ENCODE results near the gene CSMD2.

The CSMD2 gene

DNA sequence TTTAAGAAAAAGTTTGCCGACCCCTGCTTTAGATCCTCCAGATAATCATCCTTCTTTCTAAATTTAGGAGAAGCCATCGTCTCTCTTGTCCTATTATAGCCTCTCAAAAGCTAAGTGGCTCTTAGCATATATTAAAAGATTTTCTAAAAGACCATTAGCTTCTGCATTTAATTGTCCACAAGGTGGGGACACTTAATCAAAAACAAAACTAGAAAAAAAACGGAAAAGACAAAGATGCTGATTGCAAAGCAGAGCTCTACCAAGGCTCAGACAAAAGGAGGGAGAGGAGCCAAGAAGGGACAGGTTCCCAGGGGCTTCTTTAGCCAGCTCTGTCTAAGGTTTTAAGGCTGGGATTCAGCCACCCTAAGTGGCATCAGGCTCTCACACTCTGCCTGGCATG lies 429.4 kb downstream of the CSMD2 start:
- no peak for DNase-seq

DNA sequence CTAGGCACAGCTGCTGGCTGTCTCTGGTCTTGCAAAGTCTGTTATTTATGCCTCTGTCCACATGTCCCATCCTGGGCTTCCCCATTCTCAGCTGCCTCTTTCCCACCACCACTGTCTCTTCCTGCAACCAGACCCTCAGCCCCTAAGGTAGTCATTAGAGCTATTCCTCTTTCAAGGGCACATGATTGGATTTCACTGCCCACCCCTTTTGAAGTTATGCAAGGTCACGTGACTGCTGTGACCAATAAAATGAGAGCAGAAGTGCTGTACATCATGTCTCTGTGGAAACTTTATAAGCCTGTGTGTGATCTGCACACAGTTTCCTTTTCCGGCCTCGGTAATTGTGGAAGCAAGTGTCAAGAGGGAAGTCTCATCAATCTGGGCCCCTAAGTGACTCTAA lies 437.7 kb downstream of the CSMD2 start:
- DNase-seq = no peak

- no peak for DNase-seq
Observed at GRCh38 chr1:33726274-33726804, 438.7 kb downstream of the CSMD2 start.

- DNase-seq = no peak
Observed at GRCh38 chr1:33725556-33726160, 439.4 kb downstream of the CSMD2 start.

- no peak for DNase-seq
Observed at GRCh38 chr1:33725037-33725436, 440.0 kb downstream of the CSMD2 start.

DNA sequence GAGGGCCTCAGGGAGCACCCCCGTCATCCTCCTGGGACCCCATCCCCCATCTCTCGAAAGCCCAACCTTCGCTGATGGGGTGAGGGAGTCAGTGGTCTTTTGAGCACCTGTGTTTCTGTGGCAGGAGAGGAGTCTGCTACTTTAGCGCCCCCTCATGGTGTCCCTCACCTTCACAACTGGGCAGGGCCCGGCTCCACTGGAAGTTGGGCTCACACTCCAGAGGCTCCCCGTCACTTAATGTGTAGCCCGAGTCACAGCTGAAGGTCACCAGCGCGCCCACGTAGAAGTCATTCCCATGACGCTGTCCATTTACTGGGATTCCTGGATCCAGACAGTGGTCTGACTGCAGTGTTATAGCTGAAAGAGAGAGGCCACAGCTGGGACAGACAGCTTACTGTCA lies 440.7 kb downstream of the CSMD2 start:
- DNase-seq = no peak

DNA sequence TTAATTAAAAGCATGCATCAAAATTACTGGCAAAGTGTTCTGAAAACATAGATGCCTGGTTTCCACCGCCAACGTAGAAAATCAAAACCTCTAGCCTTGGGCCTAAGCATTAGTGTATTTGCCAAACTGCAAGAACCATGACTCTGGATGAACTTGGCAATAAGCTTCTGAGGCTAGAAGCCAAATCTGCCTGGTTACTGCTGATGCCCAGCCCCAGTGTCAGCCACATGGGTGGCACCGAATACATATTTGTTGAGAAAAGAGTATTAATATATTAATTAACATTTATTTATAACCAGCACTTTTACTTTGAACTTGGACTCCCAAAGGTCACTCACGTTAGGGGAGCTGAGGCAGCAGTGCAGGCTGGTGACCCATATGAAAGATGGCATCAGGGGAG lies 441.8 kb downstream of the CSMD2 start:
- no peak for DNase-seq

DNA sequence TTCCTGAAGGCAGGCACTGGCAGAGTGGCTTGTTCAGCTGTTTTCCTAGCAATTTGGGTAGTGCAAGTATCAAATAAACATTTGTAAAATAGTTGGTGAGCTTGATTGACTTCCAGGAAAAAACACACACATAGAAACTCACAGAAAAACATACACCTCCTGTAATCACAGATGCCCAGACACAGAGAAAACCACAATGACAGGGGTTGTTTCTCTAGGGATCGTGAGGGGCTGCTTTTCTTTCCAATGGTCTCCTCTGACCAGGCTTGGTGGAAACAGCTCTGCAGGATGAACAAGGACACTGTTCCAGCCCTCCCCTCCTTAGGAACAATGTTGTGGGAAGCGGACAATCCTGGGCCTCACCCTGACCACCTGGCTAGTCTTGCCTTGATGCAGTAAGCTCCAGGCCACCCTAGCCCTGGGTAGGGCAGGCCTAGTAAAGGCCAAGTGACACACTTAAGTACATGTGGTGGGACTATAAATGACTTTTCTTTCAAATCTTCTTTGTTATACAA lies 443.7 kb downstream of the CSMD2 start:
- no peak for DNase-seq

GRCh38 chr1:33719771-33720670 lies 445.0 kb downstream of the CSMD2 start:
- no peak for DNase-seq

- no peak for DNase-seq
Observed at GRCh38 chr1:33719326-33719725, 445.7 kb downstream of the CSMD2 start.

DNA sequence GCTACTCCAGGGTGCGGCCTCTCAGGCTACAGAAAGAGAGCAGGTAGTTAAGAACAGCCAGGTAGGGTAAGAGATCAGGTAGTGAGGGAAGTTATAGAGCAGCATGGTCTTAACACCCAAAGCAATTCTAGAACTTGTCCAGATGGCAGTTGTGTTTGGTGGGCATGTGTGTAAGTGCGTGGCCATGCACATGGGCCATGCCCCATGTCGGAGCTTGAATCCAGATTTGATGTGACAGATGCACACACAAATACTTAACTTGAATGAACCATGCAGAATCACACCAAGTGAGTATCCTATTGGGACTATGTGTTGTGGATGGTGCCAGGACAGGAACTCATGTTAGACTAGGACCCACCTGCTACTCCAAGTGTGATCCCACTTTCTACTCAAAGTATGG lies 446.8 kb downstream of the CSMD2 start:
- DNase-seq = no peak

GRCh38 chr1:33716976-33717688 lies 447.9 kb downstream of the CSMD2 start:
- DNase-seq = no peak

- DNase-seq = no peak
Observed at GRCh38 chr1:33715195-33715811, 449.7 kb downstream of the CSMD2 start.

GRCh38 chr1:33714421-33714820 lies 450.6 kb downstream of the CSMD2 start:
- no peak for DNase-seq

DNA sequence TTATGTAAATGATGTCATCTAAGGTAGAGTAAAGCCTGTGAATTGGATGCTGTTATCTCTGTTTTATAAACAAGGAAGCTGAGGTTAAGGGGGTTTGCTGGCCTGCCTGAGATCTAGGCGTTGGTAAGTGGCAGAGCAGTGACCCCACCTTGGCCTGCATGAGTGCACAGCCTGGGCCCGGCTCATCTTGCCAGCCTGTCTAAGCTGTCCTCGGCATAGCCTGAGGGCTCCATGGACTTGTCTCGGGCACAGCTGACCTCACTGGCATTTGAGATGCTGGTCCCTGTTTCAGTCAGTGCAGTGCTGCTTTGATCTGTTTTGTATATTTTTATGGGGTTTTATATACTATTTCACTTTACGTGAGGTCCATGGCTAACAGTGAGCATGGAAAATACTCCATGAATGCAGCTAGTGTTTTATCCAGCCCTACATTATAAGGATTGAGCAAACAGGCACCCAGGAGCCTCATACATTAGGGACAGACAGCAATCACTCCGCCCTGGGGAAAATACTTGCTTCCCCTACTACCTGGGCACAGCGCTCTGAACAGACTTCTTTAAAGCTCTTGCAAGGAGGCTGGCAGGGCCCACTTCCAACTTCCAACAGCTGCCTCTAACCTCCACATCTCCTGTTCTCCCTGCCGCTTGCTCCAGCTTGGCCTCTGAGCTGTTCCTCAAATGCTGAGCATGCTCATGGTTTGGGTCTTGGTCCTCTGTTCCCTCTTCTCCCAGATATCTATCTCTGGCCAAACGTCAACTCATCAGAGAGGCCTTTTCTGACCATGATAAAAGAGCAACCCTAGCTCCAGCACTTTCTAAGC lies 451.8 kb downstream of the CSMD2 start:
- DNase-seq = no peak

GRCh38 chr1:33712186-33712585 lies 452.8 kb downstream of the CSMD2 start:
- no peak for DNase-seq

GRCh38 chr1:33711511-33711910 lies 453.5 kb downstream of the CSMD2 start:
- no peak for DNase-seq

DNA sequence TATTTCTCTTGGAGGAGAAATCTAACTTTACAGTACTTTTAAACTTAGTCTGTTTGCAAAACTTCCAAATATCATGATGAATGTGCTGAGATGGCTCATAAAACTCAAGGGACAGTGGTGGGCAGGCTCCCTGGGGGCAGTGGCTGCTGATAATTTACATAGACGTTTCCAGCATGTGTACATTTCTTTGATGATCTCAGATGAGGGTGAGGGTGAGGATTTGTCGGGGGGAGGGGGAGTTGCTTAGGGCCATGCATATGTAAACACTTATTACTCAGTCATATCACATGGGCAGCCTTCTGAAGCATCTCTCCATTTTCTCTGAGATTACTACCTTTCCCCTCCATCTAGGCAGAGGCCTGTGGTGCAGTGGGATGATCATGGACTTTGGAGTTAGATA lies 454.1 kb downstream of the CSMD2 start:
- no peak for DNase-seq

DNA sequence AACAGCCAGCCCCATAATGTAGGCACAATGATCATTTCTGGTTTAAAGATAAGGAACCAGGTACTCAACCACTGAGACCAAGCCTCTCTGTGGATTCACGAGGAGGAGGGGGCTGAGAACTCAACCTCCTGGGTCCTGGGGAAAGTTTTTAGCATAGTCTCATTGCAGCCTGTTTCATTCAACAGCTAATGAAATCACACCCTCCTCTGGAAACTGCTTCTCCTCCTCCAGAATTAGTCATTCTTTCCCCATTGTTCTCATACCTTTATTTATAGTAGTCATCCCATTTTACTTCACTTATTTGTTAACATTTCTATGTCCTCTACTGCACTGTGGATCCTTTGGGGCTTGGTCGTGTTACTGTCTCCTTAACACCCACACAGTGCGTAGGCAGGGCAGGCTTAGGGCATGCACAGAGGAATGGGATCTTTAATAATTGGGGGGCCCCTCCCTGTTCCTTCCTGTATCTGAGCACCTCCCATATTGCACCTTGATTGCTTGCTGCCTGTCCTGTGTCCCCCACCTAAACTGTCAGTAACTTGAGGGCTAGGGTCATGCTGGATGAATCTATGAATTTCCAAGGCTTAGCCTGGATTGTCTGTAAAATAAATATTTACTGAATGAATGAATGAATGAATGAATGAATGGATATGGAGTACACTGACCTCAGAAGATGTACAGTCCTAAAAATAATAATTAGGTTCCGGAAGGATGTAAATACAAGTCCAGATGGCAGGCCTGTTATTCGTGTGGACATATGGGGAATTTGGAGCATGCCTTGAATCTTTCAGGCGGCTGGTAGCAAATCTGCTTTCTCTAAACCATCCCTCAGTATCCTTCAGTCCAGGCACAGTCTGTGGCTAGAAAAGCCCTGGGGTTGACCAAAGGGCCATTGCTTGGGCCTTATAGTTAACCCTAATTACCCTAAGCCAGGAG lies 455.0 kb downstream of the CSMD2 start:
- no peak for DNase-seq

DNA sequence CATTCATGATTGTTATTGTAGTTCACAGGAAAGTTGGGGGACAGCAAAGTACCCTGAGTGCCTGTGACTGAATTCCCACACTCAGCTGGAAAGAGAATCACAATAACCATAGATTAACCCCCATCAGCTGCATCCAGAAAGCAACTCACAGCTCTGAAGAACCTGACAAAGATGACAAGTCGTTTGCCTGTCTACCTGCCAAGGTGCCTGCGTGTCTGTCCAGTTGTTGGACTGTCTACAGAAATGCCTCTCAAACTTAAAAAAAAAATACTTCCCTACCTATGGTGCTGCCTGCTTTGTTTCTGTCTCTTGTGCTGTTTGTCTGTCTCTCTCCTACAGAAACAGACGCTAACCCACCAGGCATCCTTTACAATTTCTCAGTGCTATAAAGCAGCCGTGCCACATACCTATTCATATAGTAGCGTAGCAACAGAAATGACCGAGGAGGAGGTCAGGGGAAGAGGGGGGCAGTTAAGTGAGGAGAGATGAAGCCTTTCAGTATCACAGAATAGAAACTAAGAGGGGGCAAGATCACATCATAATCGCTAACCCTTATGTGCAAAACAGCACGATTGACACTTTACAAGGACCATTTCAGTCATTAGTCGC lies 455.8 kb downstream of the CSMD2 start:
- no peak for DNase-seq

Measured in bone marrow (tissue), 2 donors.